IMR-90 (cell line): ENCODE measurements around the gene ADCY1. TPM values are rescaled to one million over a fixed set of nuclear protein-coding genes. Genes with fewer than 3 reads are reported as not detected.

ENCODE experiments used
- ATAC-seq: fragments of 200-7000 bp; cut with Tn5 transposase; 2 replicates; pipeline ENCODE4 v1.9.1; 2020; ENCODE audit warnings: low read depth, mild to moderate bottlenecking, moderate library complexity
- BruUV-seq: library from RNA; stranded (reverse); fragments of 400-500 nt; replicated peaks from 2 replicates; lab custom pipeline; 2021; lab: Mats Ljungman, UMichigan
- CTCF ChIA-PET: fragments of 300-600 bp; formaldehyde crosslinking; extraction: SDS; loops from one replicate; lab custom pipeline; 2021; ENCODE audit warnings: antibody characterized with exemption; lab: Yijun Ruan, JAX
- POLR2A ChIA-PET: fragments of 300-600 bp; sonication (Branson Sonifier 250); formaldehyde crosslinking; loops from one replicate; lab custom pipeline; 2022; ENCODE audit warnings: antibody characterized with exemption; ENCODE audit not compliant: unreplicated experiment; lab: Charles Lee
- DNase-seq: peaks from one replicate; pipeline ENCODE4 v3.0.0; 2013
- H2AFZ ChIP-seq: replicated peaks from 2 replicates; pipeline ENCODE3; 2013; ENCODE audit warnings: low read length, mild to moderate bottlenecking; ENCODE audit not compliant: poor library complexity
- H2AK5ac ChIP-seq: 2 replicates; pipeline ENCODE4 v1.6.1; 2013; ENCODE audit warnings: low read depth, low read length, inconsistent platforms
- H2AK9ac ChIP-seq: replicated peaks from 2 replicates; pipeline ENCODE3; 2013; ENCODE audit warnings: mild to moderate bottlenecking, low read depth, low read length, moderate library complexity; ENCODE audit not compliant: poor library complexity
- H2BK120ac ChIP-seq: 2 replicates; pipeline ENCODE4 v1.6.1; 2013; ENCODE audit warnings: low read depth, low read length, inconsistent platforms
- H2BK15ac ChIP-seq: 3 replicates; pipeline ENCODE4 v1.6.1; 2013; ENCODE audit warnings: low read depth, low read length, inconsistent platforms
- H2BK20ac ChIP-seq: 2 replicates; pipeline ENCODE4 v1.6.1; 2013; ENCODE audit warnings: low read depth, mild to moderate bottlenecking, inconsistent platforms, low read length, moderate library complexity
- H2BK5ac ChIP-seq: 2 replicates; pipeline ENCODE4 v1.6.1; 2013; ENCODE audit warnings: mild to moderate bottlenecking, low read depth, low read length, inconsistent platforms; ENCODE audit not compliant: poor library complexity, severe bottlenecking
- H3K14ac ChIP-seq: replicated peaks from 2 replicates; pipeline ENCODE4 v1.6.1; 2013; ENCODE audit warnings: low read depth, low read length, inconsistent platforms
- H3K18ac ChIP-seq: 2 replicates; pipeline ENCODE4 v1.6.1; 2013; ENCODE audit warnings: low read depth, low read length, control low read depth
- H3K23ac ChIP-seq: 2 replicates; pipeline ENCODE4 v1.6.1; 2013; ENCODE audit warnings: low read depth, low read length, inconsistent platforms
- H3K27ac ChIP-seq: 2 replicates; pipeline ENCODE4 v1.5.1; 2013; ENCODE audit warnings: mild to moderate bottlenecking, control low read depth, low read length; ENCODE audit not compliant: insufficient read depth
- H3K27me3 ChIP-seq: 2 replicates; pipeline ENCODE4 v1.6.1; 2013; ENCODE audit warnings: low read length; ENCODE audit not compliant: control insufficient read depth, insufficient read depth
- H3K36me3 ChIP-seq: 2 replicates; pipeline ENCODE4 v1.6.1; 2013; ENCODE audit warnings: low read length, mixed read lengths; ENCODE audit not compliant: control insufficient read depth, insufficient read depth
- H3K4ac ChIP-seq: 2 replicates; pipeline ENCODE4 v1.6.1; 2013; ENCODE audit warnings: low read depth, low read length, inconsistent platforms
- H3K4me1 ChIP-seq: 2 replicates; pipeline ENCODE4 v1.6.1; 2013; ENCODE audit warnings: low read length, mixed read lengths; ENCODE audit not compliant: control insufficient read depth, insufficient read depth
- H3K4me2 ChIP-seq: 2 replicates; pipeline ENCODE4 v1.6.1; 2013; ENCODE audit warnings: low read depth, mild to moderate bottlenecking, control low read depth, low read length, moderate library complexity
- H3K4me3 ChIP-seq: 2 replicates; pipeline ENCODE4 v1.5.1; 2013; ENCODE audit warnings: low read depth, mild to moderate bottlenecking, control low read depth, low read length, moderate library complexity; ENCODE audit not compliant: insufficient read depth
- H3K56ac ChIP-seq: 2 replicates; pipeline ENCODE4 v1.6.1; 2013; ENCODE audit warnings: low read length, inconsistent platforms; ENCODE audit not compliant: insufficient read depth; ENCODE audit errors: extremely low read depth
- H3K79me1 ChIP-seq, 2 experiments: 2 replicates each; pipeline ENCODE4 v1.6.1; 2013; ENCODE audit warnings: low read length in 2 of 2, inconsistent platforms in 1 of 2, low read depth in 1 of 2
- H3K9ac ChIP-seq: 2 replicates; pipeline ENCODE4 v1.6.1; 2013; ENCODE audit warnings: low read depth, low read length, control low read depth
- H3K9me1 ChIP-seq: 2 replicates; pipeline ENCODE4 v1.6.1; 2013; ENCODE audit warnings: low read length, inconsistent platforms; ENCODE audit not compliant: insufficient read depth
- H3K9me3 ChIP-seq: 2 replicates; pipeline ENCODE4 v1.6.1; 2013; ENCODE audit warnings: low read length; ENCODE audit not compliant: control insufficient read depth, insufficient read depth
- H4K20me1 ChIP-seq: 2 replicates; pipeline ENCODE4 v1.6.1; 2013; ENCODE audit warnings: low read length, inconsistent platforms; ENCODE audit not compliant: insufficient read depth
- H4K5ac ChIP-seq: 2 replicates; pipeline ENCODE4 v1.6.1; 2013; ENCODE audit warnings: mild to moderate bottlenecking, low read depth, low read length, control low read depth
- H4K8ac ChIP-seq, 2 experiments: 2 replicates each; pipeline ENCODE4 v1.6.1; 2013; ENCODE audit warnings: low read depth in 2 of 2, low read length in 2 of 2, control low read depth in 1 of 2, inconsistent platforms in 1 of 2
- H4K91ac ChIP-seq: 2 replicates; pipeline ENCODE4 v1.6.1; 2013; ENCODE audit warnings: low read depth, low read length, inconsistent platforms; ENCODE audit not compliant: insufficient read depth
- CEBPB ChIP-seq: IDR thresholded peaks from 2 replicates; pipeline ENCODE4 v1.6.1; 2012; ENCODE audit warnings: low read depth, low read length, improper control_type of control experiment
- NFE2L2 ChIP-seq: fragments of 150-350 bp; IDR thresholded peaks from 2 replicates; pipeline ENCODE4 v1.6.1; 2016; ENCODE audit warnings: low read depth, mild to moderate bottlenecking, low read length
- RCOR1 ChIP-seq: IDR thresholded peaks from 2 replicates; pipeline ENCODE4 v1.6.1; 2012; ENCODE audit warnings: mild to moderate bottlenecking, low read length, improper control_type of control experiment; ENCODE audit not compliant: insufficient replicate concordance
- RFX5 ChIP-seq: IDR thresholded peaks from 2 replicates; pipeline ENCODE4 v1.8.0; 2012; ENCODE audit warnings: low read depth, mild to moderate bottlenecking, low read length, moderate library complexity
- SMC3 ChIP-seq: fragments of 150-350 bp; IDR thresholded peaks from 2 replicates; pipeline ENCODE4 v1.6.1; 2016; ENCODE audit warnings: low read depth, mild to moderate bottlenecking, antibody characterized with exemption, low read length, moderate library complexity
- USF2 ChIP-seq: fragments of 150-350 bp; IDR thresholded peaks from 2 replicates; pipeline ENCODE4 v1.6.1; 2017; ENCODE audit warnings: mild to moderate bottlenecking, antibody characterized with exemption, low read length, low read depth
- WGBS, 2 experiments: methylation state at CpG; one replicate each; pipeline versions ENCODE4 v1.1.5 to v1.1.7; 2013; ENCODE audit warnings: missing lambda C conversion rate in 2 of 2; ENCODE audit not compliant: insufficient read length in 1 of 2; ENCODE audit errors: extremely low coverage in 2 of 2; 5-methylcytosine and 5-hydroxymethylcytosine counted together
- dilution Hi-C: fragments of 300-500 bp; cut with HindIII; formaldehyde crosslinking; loops from one replicate; pipeline ENCODE4 v1.14.3; 2018; ENCODE audit warnings: low sequenced_read_pairs; ENCODE audit not compliant: unreplicated experiment
- in situ Hi-C: fragments of 300-500 bp; cut with MboI; formaldehyde crosslinking; loops from 3 replicates; pipeline ENCODE4 v1.14.3; 2019; ENCODE audit warnings: low sequenced_read_pairs, inconsistent platforms, mixed read lengths
- intact Hi-C: fragments of 100-400 bp; cut with micrococcal nuclease; formaldehyde crosslinking; loops from 2 replicates; pipeline ENCODE4 v1.10.0; 2022
- polyA plus RNA-seq, 3 experiments: library from polyadenylated mRNA; depleted of rRNA; stranded (reverse); fragments of >200 nt; gene quantifications; 2 replicates each; pipeline ENCODE4 v1.2.3, GENCODE V29; 2012; ENCODE audit warnings: low replicate concordance in 1 of 3
- total RNA-seq: library from RNA; depleted of rRNA; stranded (reverse); fragments of >200 nt; gene quantifications from 2 replicates; pipeline ENCODE4 v1.2.3, GENCODE V29; 2012

ADCY1 gene
- total and polyA plus RNA-seq, 2 of the 4 experiments (the other 2 are of a cell fraction), result 0.18 to 0.24 TPM

GRCh38 chr7:45579391-45579801, 5.2 kb downstream of the ADCY1 start:
- no peak overlapping the region for H3K56ac ChIP-seq
- CTCF ChIA-PET, result no interaction called here
- no peaks in the 10 kb centered on the region for H4K20me1 ChIP-seq
- H3K14ac ChIP-seq, result no peak overlapping the region
- H2AK5ac ChIP-seq, result no peak overlapping the region
- TF ChIP-seq CEBPB (no peak), SMC3 (no peak), USF2 (no peak), NFE2L2 (no peak), RCOR1 (no peak), RFX5 (no peak)
- H4K5ac ChIP-seq, result no peak overlapping the region
- H4K8ac ChIP-seq, result no peak overlapping the region
- intact Hi-C loops, result no loop called here
- no peak overlapping the region for H3K23ac ChIP-seq
- no peaks in the 10 kb centered on the region; the same call in 1 of the 2 replicates for H3K4me1 ChIP-seq
- H3K9me3 ChIP-seq, result no peaks in the 10 kb centered on the region
- H2BK20ac ChIP-seq, result no peak overlapping the region
- peak overlapping the region; percentile 43 for H2AFZ ChIP-seq
- DNase-seq (no peak), ATAC-seq (no peak)
- H2BK5ac ChIP-seq, result no peak overlapping the region
- 20% methylated on average over 1 of the region's 7 CpGs; no CpG with 5 or more reads in 1 of the 2 experiments for WGBS, 2 experiments
- no peak overlapping the region for H2BK15ac ChIP-seq
- no peak overlapping the region for H3K4me2 ChIP-seq
- no peaks in the 10 kb centered on the region for H3K9me1 ChIP-seq
- no peak overlapping the region for H3K9ac ChIP-seq
- no TSS peak for BruUV-seq
- no peak overlapping the region for H4K91ac ChIP-seq
- no peak overlapping the region for H3K18ac ChIP-seq
- in situ Hi-C loops, result no loop called here
- dilution Hi-C loops, result no loop called here
- POLR2A ChIA-PET, result no interaction called here
- H3K27ac ChIP-seq, result no peak overlapping the region
- no peak overlapping the region for H3K4ac ChIP-seq
- H2BK120ac ChIP-seq, result no peak overlapping the region
- no peak overlapping the region for H3K4me3 ChIP-seq
- no peaks in the 10 kb centered on the region for H3K79me1 ChIP-seq
- peak overlapping the region; percentile 28 for H2AK9ac ChIP-seq
- no peaks in the 10 kb centered on the region for H3K36me3 ChIP-seq
- peaks cover 51% of the 10 kb centered on the region for H3K27me3 ChIP-seq
